ENCODE measurements around the gene SCO2.

The SCO2 gene

DNA sequence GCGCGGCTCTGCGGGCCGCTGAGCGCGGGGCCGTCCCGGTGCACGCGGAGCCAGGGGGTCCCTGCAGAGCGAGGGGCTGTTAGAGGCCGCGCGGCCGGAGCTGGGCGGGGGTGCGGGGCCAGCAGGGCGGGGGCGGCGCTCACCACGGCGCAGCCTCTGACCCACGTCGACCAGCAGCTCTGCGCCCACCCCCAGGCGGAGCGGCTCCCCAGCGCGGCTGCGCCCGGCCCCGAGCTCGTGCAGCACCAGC, 385 bp upstream of the SCO2 start:
- H3K9me3 ChIP-seq (ENCODE audit: control extremely low read depth in 1 of 5, control insufficient read depth in 4 of 5, insufficient read depth in 2 of 5, low read depth in 1 of 5, low read length in 4 of 5), result no peaks in the 10 kb centered on the region
- peaks cover 2 to 60% (median 48%) of the 10 kb centered on the region in 4 experiments for H3K4me1 ChIP-seq (ENCODE audit: control extremely low read depth in 1 of 4, control insufficient read depth in 4 of 4, insufficient read depth in 4 of 4, low read length in 3 of 4)
- ChIA-PET POLR2A (interaction anchor here (0.6 to 3.4 kb wide), 12 partner anchors 14 to 282 kb away, joined by 3 to 41 read pairs (median 4); partner anchors contain the start of genes SHANK3, SYCE3 and TUBGCP6), CTCF (interaction anchor here (0.6 to 5.6 kb wide), 28 partner anchors 8 to 288 kb away, joined by 3 to 53 read pairs (median 4); partner anchors contain the start of genes ARSA, CPT1B, KLHDC7B and LMF2)
- peaks cover 0 to 19% (median 0%) of the 10 kb centered on the region in 5 experiments for H3K27me3 ChIP-seq (replicated peaks in 2 of 5; ENCODE audit: control insufficient read depth in 4 of 5, insufficient read depth in 5 of 5, low read length in 4 of 5)
- 0% methylated on average over 25 of the region's 33 CpGs for WGBS (ENCODE audit: insufficient coverage)
- H3K4me3 ChIP-seq (ENCODE audit: control insufficient read depth in 1 of 7, extremely low read depth in 1 of 7, insufficient read depth in 4 of 7, low read depth in 2 of 7, low read length in 6 of 7), result peak overlapping the region; percentile 65 to 82 (median 77)
- DNase-seq, result no peak
- peaks cover 2 to 35% (median 27%) of the 10 kb centered on the region in 4 experiments for H3K36me3 ChIP-seq (ENCODE audit: control insufficient read depth in 4 of 4, insufficient read depth in 4 of 4, low read length in 3 of 4)
- H3K27ac ChIP-seq (ENCODE audit: insufficient read depth in 1 of 2, low read depth in 1 of 2, low read length in 2 of 2, poor library complexity in 1 of 2, severe bottlenecking in 2 of 2), result peak overlapping the region in 1 of 2 experiments; percentile 76

DNA sequence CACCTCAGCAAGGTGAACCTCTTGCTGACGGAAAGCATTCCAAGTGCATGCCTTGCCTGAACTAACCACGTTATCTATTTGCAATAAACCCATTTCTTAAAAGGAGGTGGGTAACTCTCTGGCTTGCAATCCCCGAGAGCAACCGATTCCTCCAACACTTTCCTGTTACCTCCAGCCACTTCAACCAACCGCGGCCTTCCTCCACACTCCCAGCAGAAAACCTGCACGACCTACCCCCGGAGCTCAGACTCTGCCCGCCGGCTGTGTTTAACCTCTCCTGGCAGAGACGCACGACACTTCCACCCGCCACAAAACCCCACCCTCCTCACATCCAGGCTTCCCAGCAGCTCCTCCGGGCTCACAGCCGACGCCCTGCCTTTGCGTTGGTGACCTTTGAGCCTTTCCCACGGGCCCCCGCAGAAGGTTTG, 708 bp downstream of the SCO2 start:
- H3K4me3 ChIP-seq (ENCODE audit: control insufficient read depth in 1 of 7, extremely low read depth in 1 of 7, insufficient read depth in 4 of 7, low read depth in 2 of 7, low read length in 6 of 7), result peak overlapping the region; percentile 65 to 82 (median 77)
- peaks cover 0 to 9% (median 0%) of the 10 kb centered on the region in 5 experiments for H3K27me3 ChIP-seq (replicated peaks in 2 of 5; ENCODE audit: control insufficient read depth in 4 of 5, insufficient read depth in 5 of 5, low read length in 4 of 5)
- H3K27ac ChIP-seq (ENCODE audit: insufficient read depth in 1 of 2, low read depth in 1 of 2, low read length in 2 of 2, poor library complexity in 1 of 2, severe bottlenecking in 2 of 2), result peak overlapping the region; percentile 25 to 76
- 13% methylated on average over 19 of the region's 19 CpGs for WGBS (ENCODE audit: insufficient coverage)
- peaks cover 2 to 51% (median 37%) of the 10 kb centered on the region in 4 experiments for H3K4me1 ChIP-seq (ENCODE audit: control extremely low read depth in 1 of 4, control insufficient read depth in 4 of 4, insufficient read depth in 4 of 4, low read length in 3 of 4)
- ChIA-PET POLR2A (interaction anchor here (0.8 to 3.4 kb wide), 4 partner anchors 15 to 55 kb away, joined by 3 to 41 read pairs (median 6); partner anchors contain the start of genes LMF2 and NCAPH2), CTCF (interaction anchor here (1.3 to 5.6 kb wide), 10 partner anchors 10 to 117 kb away, joined by 3 to 53 read pairs (median 10); partner anchors contain the start of genes CPT1B, KLHDC7B, LMF2 and NCAPH2)
- H3K36me3 ChIP-seq (ENCODE audit: control insufficient read depth in 4 of 4, insufficient read depth in 4 of 4, low read length in 3 of 4), result peaks cover 2 to 37% (median 28%) of the 10 kb centered on the region in 4 experiments
- no peaks in the 10 kb centered on the region for H3K9me3 ChIP-seq (ENCODE audit: control extremely low read depth in 1 of 5, control insufficient read depth in 4 of 5, insufficient read depth in 2 of 5, low read depth in 1 of 5, low read length in 4 of 5)
- DNase-seq, result no peak

DNA sequence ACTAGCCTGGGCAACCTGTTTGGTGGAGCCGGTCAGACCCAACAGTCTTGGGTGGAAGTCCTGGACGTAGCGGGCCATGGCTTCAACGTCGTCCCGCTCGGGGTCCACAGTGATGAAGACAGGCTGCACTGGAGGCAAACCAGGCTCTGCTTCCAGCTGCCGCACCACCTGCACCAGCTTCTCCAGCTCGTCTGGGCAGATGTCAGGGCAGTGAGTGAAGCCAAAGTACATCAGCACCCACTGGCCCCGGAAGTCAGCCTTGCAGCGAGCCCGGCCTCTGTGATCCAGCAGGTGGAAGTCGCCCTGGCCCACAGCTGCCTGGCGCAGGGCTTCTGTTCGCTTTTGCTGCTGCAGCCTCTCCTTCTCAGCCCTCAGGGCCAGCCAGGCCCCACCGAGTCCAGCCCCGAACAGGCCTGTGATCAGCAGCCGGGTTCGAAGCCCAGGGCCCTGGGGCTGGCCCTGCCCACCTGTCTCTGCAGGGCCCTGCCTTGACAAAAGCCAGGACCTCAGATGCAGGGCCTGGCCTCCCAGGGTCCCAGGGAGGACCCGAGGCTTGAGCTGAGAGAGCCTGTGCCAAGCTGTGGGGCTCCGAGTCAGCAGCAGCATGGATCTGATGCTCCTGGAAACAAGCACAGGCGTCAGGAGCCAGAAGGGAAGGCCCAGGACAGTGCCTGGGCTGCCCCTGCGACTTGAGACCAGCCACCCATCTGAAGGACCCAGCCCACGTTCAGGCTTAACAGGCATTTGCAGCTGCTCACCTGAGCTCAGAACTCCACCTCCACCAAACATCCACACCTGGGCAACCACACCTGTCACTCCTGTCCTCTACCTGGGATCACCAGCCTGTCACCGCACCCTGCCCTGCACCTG, 1.4 kb downstream of the SCO2 start:
- peak overlapping the region in 1 of 2 experiments; percentile 76 for H3K27ac ChIP-seq (ENCODE audit: insufficient read depth in 1 of 2, low read depth in 1 of 2, low read length in 2 of 2, poor library complexity in 1 of 2, severe bottlenecking in 2 of 2)
- no peaks in the 10 kb centered on the region for H3K9me3 ChIP-seq (ENCODE audit: control extremely low read depth in 1 of 5, control insufficient read depth in 4 of 5, insufficient read depth in 2 of 5, low read depth in 1 of 5, low read length in 4 of 5)
- DNase-seq, result no peak
- H3K36me3 ChIP-seq (ENCODE audit: control insufficient read depth in 4 of 4, insufficient read depth in 4 of 4, low read length in 3 of 4), result peaks cover 2 to 43% (median 33%) of the 10 kb centered on the region in 4 experiments
- WGBS (ENCODE audit: insufficient coverage), result 97% methylated on average over 24 of the region's 25 CpGs
- H3K4me1 ChIP-seq (ENCODE audit: control extremely low read depth in 1 of 4, control insufficient read depth in 4 of 4, insufficient read depth in 4 of 4, low read length in 3 of 4), result peaks cover 2 to 45% (median 34%) of the 10 kb centered on the region in 4 experiments
- ChIA-PET POLR2A (interaction anchor here (1.6 kb wide), 1 partner anchor 16 kb away, joined by 5 read pairs; the partner anchor contains the start of genes LMF2 and NCAPH2), CTCF (interaction anchor here (1.1 to 2.7 kb wide), 4 partner anchors 9 to 97 kb away, joined by 3 to 25 read pairs (median 10); partner anchors contain the start of genes LMF2 and NCAPH2)
- peaks cover 0 to 3% (median 0%) of the 10 kb centered on the region in 5 experiments for H3K27me3 ChIP-seq (replicated peaks in 2 of 5; ENCODE audit: control insufficient read depth in 4 of 5, insufficient read depth in 5 of 5, low read length in 4 of 5)
- peak overlapping the region in 5 of 7 experiments; percentile 65 to 82 (median 77) for H3K4me3 ChIP-seq (ENCODE audit: control insufficient read depth in 1 of 7, extremely low read depth in 1 of 7, insufficient read depth in 4 of 7, low read depth in 2 of 7, low read length in 6 of 7)

DNA sequence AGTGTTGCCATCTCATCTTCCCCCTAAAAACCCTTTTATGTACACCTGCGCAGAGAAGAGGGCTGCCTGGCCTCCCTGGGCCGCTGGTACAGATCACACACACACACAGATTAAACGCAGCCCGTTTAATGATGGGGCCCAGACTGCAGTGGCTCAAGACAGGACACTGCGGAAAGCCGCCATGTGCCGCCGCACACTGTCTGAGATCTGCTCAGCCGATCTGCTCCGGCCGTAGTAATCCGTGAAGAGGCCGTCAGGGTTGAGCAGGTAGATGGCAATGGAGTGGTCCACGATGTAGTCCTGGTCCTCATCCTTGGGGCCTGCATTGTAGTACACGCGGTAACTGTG, 2.0 kb downstream of the SCO2 start:
- H3K4me3 ChIP-seq (ENCODE audit: control insufficient read depth in 1 of 7, extremely low read depth in 1 of 7, insufficient read depth in 4 of 7, low read depth in 2 of 7, low read length in 6 of 7), result no peak overlapping the region
- CTCF ChIA-PET, result interaction anchor here (1.1 to 1.4 kb wide), 3 partner anchors 9 to 98 kb away, joined by 3 read pairs; no protein-coding TSS in a partner anchor

GRCh38 chr22:50522806-50523438, 2.5 kb downstream of the SCO2 start:
- no peaks in the 10 kb centered on the region for H3K9me3 ChIP-seq (ENCODE audit: control extremely low read depth in 1 of 5, control insufficient read depth in 4 of 5, insufficient read depth in 2 of 5, low read depth in 1 of 5, low read length in 4 of 5)
- H3K4me3 ChIP-seq (ENCODE audit: control insufficient read depth in 1 of 7, extremely low read depth in 1 of 7, insufficient read depth in 4 of 7, low read depth in 2 of 7, low read length in 6 of 7), result no peak overlapping the region
- WGBS (ENCODE audit: insufficient coverage), result 94% methylated on average over 19 of the region's 22 CpGs
- H3K27ac ChIP-seq (ENCODE audit: insufficient read depth in 1 of 2, low read depth in 1 of 2, low read length in 2 of 2, poor library complexity in 1 of 2, severe bottlenecking in 2 of 2), result no peak overlapping the region
- peaks cover 2 to 35% (median 31%) of the 10 kb centered on the region in 4 experiments for H3K4me1 ChIP-seq (ENCODE audit: control extremely low read depth in 1 of 4, control insufficient read depth in 4 of 4, insufficient read depth in 4 of 4, low read length in 3 of 4)
- H3K36me3 ChIP-seq (ENCODE audit: control insufficient read depth in 4 of 4, insufficient read depth in 4 of 4, low read length in 3 of 4), result peaks cover 2 to 54% (median 43%) of the 10 kb centered on the region in 4 experiments
- CTCF ChIA-PET, result interaction anchor here (0.8 to 1.4 kb wide), 5 partner anchors 9 to 49 kb away, joined by 3 read pairs; no protein-coding TSS in a partner anchor
- DNase-seq, result no peak
- H3K27me3 ChIP-seq (replicated peaks in 2 of 5; ENCODE audit: control insufficient read depth in 4 of 5, insufficient read depth in 5 of 5, low read length in 4 of 5), result no peaks in the 10 kb centered on the region
- POLR2A ChIA-PET, result no interaction called here

More for the DNA sequence above, 2.0 kb downstream of the SCO2 start:
- Histone ChIP-seq H3K27ac (ENCODE audit: insufficient read depth in 1 of 2, low read depth in 1 of 2, low read length in 2 of 2, poor library complexity in 1 of 2, severe bottlenecking in 2 of 2) (no peak overlapping the region), H3K36me3 (ENCODE audit: control insufficient read depth in 4 of 4, insufficient read depth in 4 of 4, low read length in 3 of 4) (peaks cover 2 to 49% (median 39%) of the 10 kb centered on the region in 4 experiments), H3K27me3 (replicated peaks in 2 of 5; ENCODE audit: control insufficient read depth in 4 of 5, insufficient read depth in 5 of 5, low read length in 4 of 5) (no peaks in the 10 kb centered on the region), H3K9me3 (ENCODE audit: control extremely low read depth in 1 of 5, control insufficient read depth in 4 of 5, insufficient read depth in 2 of 5, low read depth in 1 of 5, low read length in 4 of 5) (no peaks in the 10 kb centered on the region), H3K4me1 (ENCODE audit: control extremely low read depth in 1 of 4, control insufficient read depth in 4 of 4, insufficient read depth in 4 of 4, low read length in 3 of 4) (peaks cover 2 to 39% (median 34%) of the 10 kb centered on the region in 4 experiments)
- POLR2A ChIA-PET, result no interaction called here
- WGBS (ENCODE audit: insufficient coverage), result 94% methylated on average over 14 of the region's 16 CpGs
- no peak for DNase-seq

GRCh38 chr22:50522208-50522805, 3.1 kb downstream of the SCO2 start:
- H3K36me3 ChIP-seq (ENCODE audit: control insufficient read depth in 4 of 4, insufficient read depth in 4 of 4, low read length in 3 of 4), result peaks cover 2 to 60% (median 46%) of the 10 kb centered on the region in 4 experiments
- POLR2A ChIA-PET, result interaction anchor here (1.4 kb wide), 1 partner anchor 14 kb away, joined by 5 read pairs; the partner anchor contains the start of genes LMF2 and NCAPH2

More at GRCh38 chr22:50522208-50522805, 3.1 kb downstream of the SCO2 start:
- Histone ChIP-seq H3K4me3 (ENCODE audit: control insufficient read depth in 1 of 7, extremely low read depth in 1 of 7, insufficient read depth in 4 of 7, low read depth in 2 of 7, low read length in 6 of 7) (no peak overlapping the region), H3K27me3 (replicated peaks in 2 of 5; ENCODE audit: control insufficient read depth in 4 of 5, insufficient read depth in 5 of 5, low read length in 4 of 5) (no peaks in the 10 kb centered on the region), H3K9me3 (ENCODE audit: control extremely low read depth in 1 of 5, control insufficient read depth in 4 of 5, insufficient read depth in 2 of 5, low read depth in 1 of 5, low read length in 4 of 5) (no peaks in the 10 kb centered on the region), H3K27ac (ENCODE audit: insufficient read depth in 1 of 2, low read depth in 1 of 2, low read length in 2 of 2, poor library complexity in 1 of 2, severe bottlenecking in 2 of 2) (no peak overlapping the region), H3K4me1 (ENCODE audit: control extremely low read depth in 1 of 4, control insufficient read depth in 4 of 4, insufficient read depth in 4 of 4, low read length in 3 of 4) (peaks cover 2 to 28% (median 25%) of the 10 kb centered on the region in 4 experiments)
- CTCF ChIA-PET, result interaction anchor here (0.8 to 1.4 kb wide), 5 partner anchors 9 to 50 kb away, joined by 3 read pairs; no protein-coding TSS in a partner anchor
- DNase-seq, result no peak
- 95% methylated on average over 10 of the region's 15 CpGs for WGBS (ENCODE audit: insufficient coverage)
